HG03571 (cell line): ENCODE measurements around the gene CCDC146.
"Not testable (repeated sequence)": the region's sequence is repeated elsewhere in the genome, so short reads cannot be mapped to it uniquely, and the experiment has no call there.

ENCODE experiments used
- ATAC-seq: cut with Tn5 transposase; IDR thresholded peaks from one replicate; pipeline ENCODE4 v1.9.1; 2021; ENCODE audit not compliant: unreplicated experiment

The CCDC146 gene

DNA sequence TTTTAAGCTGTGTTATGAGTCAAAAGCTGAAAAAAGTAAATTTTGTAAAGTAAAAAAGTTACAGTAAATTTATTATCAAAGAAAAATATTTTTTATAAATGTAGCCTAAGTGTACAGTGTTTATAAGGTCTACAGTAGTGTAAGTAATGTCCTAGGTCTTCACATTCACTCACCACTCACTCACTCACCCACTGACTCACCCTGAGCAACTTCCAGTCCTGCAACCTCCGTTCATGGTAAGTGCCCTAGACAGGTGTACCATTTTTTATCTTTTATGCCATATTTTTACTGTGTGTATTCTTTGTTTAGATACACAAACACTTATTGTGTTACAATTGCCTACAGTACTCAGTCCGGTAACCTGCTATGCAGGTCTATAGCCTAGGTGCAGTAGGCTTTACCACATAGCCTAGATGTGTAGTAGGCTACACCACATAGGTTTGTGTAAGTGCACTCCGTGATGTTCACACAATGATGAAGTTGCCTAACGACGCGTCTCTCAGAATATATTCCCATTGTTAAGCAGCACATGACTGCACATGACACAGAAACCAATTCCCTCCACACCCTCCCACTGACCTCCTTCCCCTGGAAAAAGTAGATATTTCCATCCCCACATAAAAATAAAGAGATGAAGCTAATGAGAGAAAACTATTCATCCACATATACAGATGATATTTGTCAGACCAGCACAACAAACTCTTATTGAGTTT, 122.0 kb downstream of the CCDC146 start:
- ATAC-seq = no peak

DNA sequence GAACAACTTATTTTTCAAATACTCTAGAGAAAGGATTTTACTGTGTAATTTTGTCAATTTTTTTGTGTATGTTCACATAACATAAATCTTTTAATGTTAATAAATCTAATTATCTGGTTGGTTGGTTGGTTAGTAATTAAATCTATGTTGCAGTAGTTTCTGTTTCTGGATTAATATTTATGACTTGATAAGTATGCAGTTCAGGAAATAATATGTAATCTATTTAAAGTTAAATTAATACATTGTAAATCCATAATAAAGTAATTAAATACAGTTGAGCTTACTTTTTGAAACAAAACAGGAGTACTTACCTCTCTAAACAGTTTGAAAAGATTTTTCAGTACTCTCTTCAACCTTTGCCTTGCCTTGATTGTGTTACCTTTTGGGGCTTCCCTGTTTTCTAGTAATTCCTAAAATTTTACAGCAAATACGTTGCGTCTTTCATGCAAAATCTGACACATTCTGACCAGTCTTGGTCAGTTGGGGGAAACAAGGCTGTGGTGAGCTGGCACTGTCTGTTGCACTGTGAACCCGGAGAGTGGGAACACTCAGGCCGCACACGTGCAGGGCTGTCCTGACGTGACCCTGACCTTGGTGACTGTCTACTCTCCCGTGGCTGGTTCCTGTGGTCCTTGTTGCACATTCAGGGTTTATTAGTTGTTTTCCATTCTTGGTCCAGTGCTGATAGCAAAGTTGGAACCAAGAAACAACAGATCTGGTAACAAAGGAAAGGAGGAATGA, 122.8 kb downstream of the CCDC146 start:
- ATAC-seq = no peak

DNA sequence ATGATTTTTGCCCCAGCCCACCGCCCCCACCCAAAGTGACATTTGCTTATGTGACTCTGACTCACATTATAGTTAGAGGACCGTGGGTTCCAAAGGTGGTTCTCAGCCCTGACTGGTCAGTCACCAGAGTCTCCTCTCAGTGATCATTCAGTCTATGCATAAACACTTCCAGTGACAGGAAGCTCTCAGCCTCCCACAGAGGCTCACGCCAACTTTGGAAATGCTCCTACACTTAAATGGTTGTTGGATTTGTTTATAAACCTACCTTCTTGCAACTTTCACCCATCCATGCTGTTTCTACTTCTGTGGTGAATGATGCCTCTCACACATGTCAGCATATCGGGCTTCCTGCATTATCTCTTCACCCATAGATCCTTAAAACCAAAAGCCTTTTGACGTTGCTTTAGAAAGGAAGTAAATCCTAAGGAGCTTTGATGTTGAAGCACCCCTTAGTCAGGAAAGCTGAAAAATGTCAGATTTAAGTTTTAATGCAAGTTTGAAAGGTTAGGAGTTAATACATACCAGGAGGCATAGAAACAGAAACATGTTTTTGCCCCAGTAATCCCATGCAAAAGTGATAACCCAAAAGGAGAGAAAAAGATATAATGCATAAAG, 123.7 kb downstream of the CCDC146 start:
- ATAC-seq = no peak

DNA sequence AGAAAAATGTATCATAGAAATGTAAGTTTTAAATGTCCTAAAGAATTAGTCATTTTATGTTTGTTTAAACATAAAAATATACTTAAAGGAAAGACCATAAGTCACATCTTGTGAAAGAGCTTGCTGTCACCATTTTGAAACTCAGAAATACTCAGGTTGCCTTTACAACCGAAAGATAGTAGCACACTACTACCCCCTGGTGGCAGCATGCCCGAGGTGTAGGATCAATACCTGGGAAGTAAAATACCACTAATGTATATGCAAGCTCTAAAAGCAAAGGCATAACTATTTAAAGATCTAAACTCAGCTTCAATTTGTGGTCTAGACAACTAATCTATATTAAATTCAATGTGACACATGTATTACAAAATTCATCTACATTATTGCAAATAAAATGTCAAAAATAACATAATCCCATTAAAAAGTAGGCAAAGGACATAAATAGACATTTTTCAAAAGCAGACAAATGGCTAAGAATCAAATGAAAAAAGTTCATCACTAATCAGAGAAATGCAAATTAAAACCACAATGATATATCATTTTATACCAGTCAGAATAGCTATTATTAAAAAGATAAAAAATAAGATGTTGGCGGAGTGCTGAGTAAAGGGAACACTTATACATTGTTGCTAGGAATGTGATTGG, 124.9 kb downstream of the CCDC146 start:
- ATAC-seq = no peak

DNA sequence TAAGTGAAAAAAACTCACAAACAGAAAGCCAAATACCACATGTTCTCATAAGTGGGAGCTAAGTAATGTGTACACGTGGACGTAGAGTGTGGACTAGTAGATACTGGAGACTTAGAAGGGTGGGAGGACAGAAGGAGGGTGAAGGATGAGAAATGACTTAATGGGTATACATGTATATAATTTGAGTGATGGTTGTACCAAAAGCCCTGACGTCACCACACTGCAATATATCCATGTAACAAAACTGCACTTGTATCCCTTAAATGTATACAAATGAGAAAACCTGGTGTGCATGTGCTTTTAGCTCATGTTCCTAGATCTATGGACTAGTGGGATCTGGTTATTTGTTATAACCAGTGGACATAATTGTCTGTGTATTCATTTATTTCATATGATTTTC, 125.7 kb downstream of the CCDC146 start:
- no peak for ATAC-seq

DNA sequence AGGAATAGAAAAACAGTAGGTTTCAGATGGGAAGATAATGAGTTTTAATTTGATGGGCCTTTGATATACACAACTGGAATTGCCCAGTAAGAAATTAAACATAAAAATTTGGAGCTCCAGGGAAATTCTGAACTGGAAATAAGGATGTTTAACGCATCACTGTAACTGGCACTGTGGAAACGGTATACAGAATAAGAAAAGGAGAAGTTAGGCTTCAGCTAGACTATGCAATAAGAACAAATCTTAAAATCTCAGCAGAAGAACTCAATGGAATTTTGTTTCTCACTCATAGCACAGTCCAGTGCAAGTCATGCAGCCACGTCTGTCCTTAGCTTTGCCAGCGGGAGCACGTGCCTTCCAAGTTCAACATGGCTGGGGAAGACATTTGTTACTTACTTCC, 130.1 kb downstream of the CCDC146 start:
- no peak for ATAC-seq

DNA sequence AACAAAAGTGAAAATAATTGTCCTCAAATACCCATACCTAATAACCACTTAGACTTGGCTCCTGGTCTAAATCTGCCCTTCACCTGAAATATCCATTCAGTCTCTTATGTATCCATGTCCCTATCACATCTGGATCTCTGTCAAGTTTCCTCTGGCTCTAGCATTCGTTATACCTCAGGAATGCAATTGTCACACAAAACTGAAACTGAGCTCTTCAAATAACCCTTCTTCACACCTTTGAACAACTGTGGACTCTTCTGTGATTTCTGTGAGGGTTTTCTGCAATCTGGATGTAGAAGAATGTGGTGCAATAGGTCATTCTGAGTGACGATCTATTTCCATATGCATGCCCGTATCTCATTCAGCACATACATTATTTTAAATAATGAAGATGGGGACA, 130.7 kb downstream of the CCDC146 start:
- no peak for ATAC-seq

DNA sequence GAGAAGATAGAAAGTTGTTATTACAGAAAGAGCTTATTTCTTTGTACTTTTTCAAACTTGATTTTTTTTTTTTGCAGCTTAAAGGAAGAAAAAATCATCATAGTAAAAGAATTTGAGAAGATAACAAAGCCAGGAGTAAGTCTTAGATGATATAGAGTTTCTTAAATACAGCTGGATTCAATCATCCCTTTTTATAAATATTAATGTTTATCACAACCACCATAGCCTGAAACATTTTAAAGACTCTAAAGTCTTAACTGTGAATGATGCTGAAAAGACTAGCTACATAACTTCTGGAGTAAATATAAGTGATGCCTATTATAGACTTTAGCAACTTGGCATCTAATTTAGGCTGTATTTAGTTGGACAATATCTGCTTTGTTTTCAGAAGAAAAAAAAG, 132.0 kb downstream of the CCDC146 start:
- no peak for ATAC-seq

DNA sequence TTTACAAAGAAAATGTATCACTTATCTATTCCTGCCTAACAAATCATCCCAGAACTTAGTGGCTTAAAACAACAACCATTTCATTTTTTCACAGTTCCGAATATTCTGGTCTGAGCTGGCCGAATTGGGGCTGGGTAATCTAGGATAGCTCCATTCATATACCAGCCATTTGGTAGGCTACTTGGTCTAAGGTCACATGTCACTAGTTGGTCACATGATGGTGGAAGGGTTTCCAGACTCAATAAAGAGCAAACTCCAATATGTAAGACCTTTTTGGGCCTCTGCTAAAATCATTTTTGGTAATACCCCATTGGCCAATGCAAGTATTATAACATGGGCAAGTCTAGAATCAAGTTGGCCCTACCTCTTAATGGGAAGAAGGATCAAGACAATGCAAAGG, 132.5 kb downstream of the CCDC146 start:
- no peak for ATAC-seq

DNA sequence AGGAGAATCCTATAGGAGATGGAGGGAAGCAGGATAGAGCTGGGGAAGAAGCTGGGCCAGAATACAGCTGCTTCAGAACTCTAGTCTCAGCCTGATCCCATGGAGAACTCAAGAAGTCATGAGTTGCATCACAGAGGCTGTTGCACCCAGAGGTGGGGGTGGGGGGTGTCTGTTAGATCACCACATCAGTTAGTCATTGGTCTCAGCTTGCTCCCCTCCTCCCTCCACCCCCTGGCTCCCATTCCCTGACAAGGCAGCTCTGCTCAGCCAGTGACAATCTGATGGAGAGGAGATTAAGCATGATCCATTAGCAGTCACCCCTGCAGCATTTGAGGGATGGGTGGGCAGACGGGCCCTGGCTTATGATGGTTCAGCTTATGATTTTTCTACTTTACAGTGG, 135.6 kb downstream of the CCDC146 start:
- no peak for ATAC-seq

DNA sequence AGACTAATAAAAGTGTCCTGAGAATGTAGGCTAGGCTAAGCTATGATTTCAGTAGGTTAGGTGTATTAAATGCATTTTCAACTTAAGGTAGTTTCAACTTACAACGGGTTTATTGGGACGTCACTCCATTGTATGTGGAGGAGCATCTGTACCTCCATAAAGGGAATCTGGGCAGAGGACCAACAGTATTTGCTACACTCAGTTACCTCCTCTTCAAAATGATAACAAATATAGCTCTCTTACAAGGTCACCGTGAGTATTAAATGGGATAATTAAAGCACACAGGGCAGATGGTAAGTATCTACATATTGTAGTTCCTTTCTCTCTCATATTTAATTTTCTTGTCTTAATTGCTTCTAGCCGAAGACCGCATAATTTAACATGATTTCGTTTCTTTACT, 136.2 kb downstream of the CCDC146 start:
- no peak for ATAC-seq

DNA sequence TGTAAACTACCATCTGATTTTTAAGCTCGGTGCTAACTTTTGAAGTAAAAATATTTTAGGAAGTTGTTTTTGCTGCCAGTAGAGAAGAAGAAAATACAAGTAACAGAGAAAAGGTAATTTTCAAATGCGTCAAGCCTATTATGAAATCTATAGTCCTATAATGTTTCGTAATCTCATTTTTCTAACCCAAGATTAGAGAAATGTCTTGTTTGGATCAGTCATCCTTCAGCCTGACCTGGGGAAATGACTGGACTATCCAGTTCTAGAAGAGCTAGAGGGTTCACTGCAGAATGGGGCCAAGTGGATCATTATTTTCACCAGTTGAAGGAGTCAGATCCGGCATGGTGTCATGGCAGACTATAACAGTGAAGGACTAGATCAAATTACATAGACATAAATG, 139.9 kb downstream of the CCDC146 start:
- ATAC-seq = no peak

DNA sequence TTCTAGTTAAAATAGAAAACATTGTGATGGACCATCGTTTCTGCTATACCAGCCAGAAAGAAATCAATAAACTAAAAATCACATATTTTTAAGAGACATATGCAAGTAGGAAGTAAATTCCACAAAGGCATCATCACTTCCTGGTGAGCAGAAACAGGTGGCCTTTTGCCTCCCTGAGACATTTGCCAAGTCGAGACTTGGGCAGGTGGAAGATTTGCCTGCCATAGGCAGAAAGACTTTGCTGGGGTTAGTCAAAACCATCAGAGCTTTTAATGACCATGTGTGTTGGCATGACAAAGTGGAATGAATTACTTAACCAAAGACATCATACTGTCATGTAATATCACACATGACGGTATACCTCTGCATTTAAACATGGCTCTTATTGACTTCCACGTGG, 143.3 kb downstream of the CCDC146 start:
- no peak for ATAC-seq

DNA sequence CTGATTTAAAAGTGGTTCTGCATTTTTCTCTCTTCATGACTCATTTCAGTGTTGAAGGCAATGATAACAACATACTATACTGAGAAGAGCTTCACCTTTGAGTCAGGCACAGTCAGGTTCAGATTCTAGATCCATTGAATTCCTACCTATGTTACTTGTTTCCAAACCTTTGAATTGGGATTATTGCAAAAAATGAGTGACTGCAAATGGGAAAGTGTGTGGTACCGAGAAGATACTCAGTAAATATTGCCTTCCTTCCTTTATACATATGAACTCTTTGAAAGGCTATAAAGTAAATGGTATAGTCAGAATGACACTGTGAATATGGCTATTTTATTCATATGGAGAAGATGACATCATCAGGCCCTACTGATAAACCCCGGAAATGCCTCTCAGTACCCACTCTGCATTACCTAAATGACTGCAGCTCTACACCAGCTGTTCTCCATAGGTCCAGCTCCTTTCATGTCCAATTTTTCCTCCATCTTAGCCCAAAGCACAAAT, 143.9 kb downstream of the CCDC146 start:
- ATAC-seq = peak; percentile 79

DNA sequence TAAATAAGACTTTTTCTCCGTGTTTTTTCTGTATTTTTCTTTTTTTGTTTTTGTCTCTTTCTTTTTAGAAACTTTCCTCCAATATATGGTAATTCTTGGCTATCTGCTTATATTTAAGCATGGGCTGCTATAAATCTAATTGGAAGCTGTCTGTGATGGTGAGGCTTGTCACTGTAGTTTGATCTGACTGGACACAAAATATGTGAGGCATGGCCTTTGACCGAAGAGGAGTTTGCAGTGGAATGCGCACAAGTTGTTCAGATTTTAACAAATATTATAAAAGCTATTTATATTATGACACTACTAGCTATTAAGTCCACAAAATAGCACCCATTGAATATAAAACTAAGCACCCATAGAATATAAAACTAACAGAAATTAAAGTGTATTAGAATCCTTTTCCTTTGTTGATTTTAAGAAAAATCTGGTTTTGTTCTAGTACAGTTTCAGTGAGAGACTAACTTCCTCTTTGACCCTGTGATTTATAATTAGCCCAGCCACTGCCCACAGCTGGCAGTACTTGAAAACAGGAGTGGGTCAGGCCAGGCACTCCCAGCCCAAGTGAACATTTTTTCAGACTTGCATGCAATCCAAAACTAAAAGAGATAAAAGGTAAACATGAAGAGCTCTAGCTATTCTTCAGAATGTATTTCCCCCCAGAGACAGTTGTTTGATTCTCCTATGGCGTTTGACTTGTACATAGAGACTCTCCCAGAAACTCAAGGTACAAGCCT, 147.1 kb downstream of the CCDC146 start:
- ATAC-seq = peak; percentile 77

DNA sequence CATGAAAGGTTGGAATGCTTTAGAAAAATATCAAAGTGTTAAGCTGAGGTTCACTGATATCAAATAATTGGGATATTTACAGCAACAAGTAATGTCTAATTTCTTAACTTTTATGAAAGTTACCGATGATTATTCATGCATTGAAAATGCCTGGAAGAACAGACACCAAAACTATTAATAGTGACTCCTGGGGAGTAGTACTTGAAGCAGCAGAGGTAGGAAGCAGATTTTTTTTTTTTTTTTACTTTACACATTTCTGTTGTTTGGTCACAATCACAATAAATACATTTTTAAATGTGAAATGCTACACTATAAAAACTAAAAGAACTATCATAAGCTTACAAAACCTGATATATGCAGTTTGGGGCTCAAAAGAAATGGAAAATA, 147.7 kb downstream of the CCDC146 start:
- ATAC-seq = no peak

DNA sequence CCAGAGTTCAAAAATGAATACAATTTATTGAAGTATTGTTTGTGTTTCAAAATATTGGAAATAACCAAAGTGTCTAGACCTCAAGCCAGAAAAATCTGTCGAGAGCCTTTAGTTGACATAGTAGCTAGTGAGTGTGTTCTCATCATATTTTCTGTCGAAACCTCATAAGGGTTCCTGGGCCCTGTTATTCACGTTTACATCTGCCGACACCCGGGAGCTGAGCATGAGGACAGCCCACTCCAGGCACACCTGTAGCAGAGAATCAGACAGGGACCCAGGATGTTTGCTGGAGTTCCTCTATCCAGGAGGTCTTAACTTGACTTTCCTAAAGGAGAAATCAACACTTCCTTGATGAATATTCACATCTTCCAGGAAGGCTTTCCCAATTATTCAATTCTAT, 149.4 kb downstream of the CCDC146 start:
- ATAC-seq = no peak

DNA sequence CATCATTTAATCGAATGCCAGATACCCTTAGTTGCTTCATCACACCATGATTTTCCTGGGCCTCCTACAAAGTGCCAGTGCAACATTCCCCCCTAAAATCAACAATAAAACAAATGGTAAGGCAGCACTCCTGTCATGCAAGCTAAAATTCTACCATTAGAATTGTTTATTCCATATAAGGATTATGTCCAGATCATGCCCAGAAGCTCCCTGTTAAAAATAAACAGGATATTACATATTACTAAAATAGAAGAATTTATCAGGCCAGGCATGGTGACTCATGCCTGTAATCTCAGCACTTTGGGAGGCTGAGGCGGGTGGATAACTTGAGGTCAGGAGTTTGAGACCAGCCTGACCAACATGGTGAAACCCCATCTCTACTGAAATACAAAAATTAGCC, 153.2 kb downstream of the CCDC146 start:
- ATAC-seq = not testable (repeated sequence)

DNA sequence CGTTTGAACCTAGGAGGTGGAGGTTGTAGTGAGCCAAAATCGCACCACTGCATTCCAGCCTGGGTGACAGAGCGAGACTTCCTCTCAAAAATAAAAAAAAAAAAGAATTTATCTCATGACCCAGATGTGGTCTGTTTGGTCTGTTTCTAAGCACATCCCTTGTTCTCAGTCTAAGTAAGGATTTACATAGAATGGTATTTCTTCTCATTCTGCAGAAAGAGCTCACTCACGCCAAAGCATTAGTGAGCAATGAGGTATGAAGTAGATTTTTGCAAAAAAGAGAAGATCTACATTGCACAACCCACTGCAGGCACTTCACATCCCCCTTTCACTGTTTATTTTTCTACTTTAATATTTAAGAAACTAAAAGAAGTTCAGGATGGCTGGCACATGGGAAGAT, 153.7 kb downstream of the CCDC146 start:
- ATAC-seq = no peak

DNA sequence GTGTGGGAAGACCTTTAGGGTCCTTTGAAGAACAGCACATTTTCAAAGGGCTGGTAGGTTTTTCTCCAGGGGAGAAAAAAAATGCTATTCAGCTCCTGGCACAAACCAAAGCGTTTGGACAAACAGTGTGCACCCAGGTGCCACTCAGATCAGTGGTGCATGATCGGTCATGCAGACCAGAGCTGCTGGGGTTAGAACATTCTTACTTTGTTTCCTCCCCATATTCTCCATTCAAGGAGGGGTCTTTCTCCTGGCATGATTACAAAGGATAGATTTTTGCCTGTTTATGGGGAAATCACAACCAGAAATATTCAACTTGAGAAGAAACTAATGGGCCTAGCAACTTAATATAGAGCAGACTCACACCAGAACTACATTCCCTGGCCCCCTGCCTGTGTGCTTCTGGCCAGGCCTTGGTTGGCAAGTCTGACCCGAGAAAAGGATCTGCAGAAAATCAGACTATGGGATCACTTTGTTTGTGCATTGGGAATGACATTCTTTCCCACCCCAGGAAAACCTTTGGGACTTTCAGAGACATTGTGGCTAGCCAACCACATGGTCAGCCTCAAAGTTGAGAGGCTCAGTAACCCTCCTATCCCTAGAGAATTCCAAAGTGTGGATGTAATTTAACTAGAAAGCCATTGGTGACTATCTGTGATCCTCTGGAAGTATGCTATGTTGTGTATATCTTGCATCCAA, 159.5 kb downstream of the CCDC146 start:
- no peak for ATAC-seq
